H1 (cell line): Measurements from ENCODE around the gene RPSA. TPM values are rescaled to one million over a fixed set of nuclear protein-coding genes. Genes with fewer than 3 reads are reported as not detected.
"Not testable (repeated sequence)": the region's sequence is repeated elsewhere in the genome, so short reads cannot be mapped to it uniquely, and the experiment has no call there.

Experiments used
- CTCF ChIA-PET: fragments of 300-600 bp; sonication (Branson Sonifier 250); formaldehyde crosslinking; loops from one replicate; lab custom pipeline; 2021; ENCODE audit not compliant: partially characterized antibody; lab: Charles Lee
- POLR2A ChIA-PET: fragments of 300-600 bp; sonication (Branson Sonifier 250); formaldehyde crosslinking; loops from one replicate; lab custom pipeline; 2021; ENCODE audit warnings: inconsistent platforms; ENCODE audit not compliant: partially characterized antibody; lab: Charles Lee
- DNase-seq, 2 experiments: peaks; one replicate each; pipeline versions ENCODE4 v3.0.0 to v3.0.0-alpha.2; 2010 to 2022; ENCODE audit warnings: low spot score in 2 of 2, low read depth in 1 of 2, mixed read lengths in 1 of 2
- FAIRE-seq: peaks from 2 replicates; lab custom pipeline; 2011; peaks lifted over from hg19 to GRCh38; lab: Jason Lieb, UNC
- H2AFZ ChIP-seq: 2 replicates; pipeline ENCODE4 v1.8.1; 2012; ENCODE audit warnings: low read length, inconsistent platforms
- H2AK5ac ChIP-seq: 2 replicates; pipeline ENCODE4 v1.6.1; 2013; ENCODE audit warnings: low read depth, low read length
- H2BK120ac ChIP-seq: replicated peaks from 2 replicates; pipeline ENCODE3; 2013; ENCODE audit warnings: low read depth, low read length, inconsistent platforms
- H2BK12ac ChIP-seq: 2 replicates; pipeline ENCODE4 v1.6.1; 2013; ENCODE audit warnings: low read depth, low read length
- H2BK15ac ChIP-seq: 2 replicates; pipeline ENCODE4 v1.6.1; 2013; ENCODE audit warnings: low read length
- H2BK20ac ChIP-seq: 2 replicates; pipeline ENCODE4 v1.6.1; 2013; ENCODE audit warnings: low read length
- H2BK5ac ChIP-seq: 2 replicates; pipeline ENCODE4 v1.6.1; 2013; ENCODE audit warnings: low read depth, low read length
- H3K14ac ChIP-seq: 2 replicates; pipeline ENCODE4 v1.6.1; 2013; ENCODE audit warnings: inconsistent platforms; ENCODE audit not compliant: insufficient read length
- H3K18ac ChIP-seq: 2 replicates; pipeline ENCODE4 v1.6.1; 2013; ENCODE audit warnings: low read length; ENCODE audit errors: extremely low read depth
- H3K23ac ChIP-seq: 2 replicates; pipeline ENCODE4 v1.6.1; 2013; ENCODE audit warnings: inconsistent platforms; ENCODE audit not compliant: insufficient read length
- H3K23me2 ChIP-seq: 2 replicates; pipeline ENCODE4 v1.6.1; 2013; ENCODE audit warnings: low read depth, low read length
- H3K27ac ChIP-seq: 2 replicates; pipeline ENCODE4 v1.6.1; 2011; ENCODE audit warnings: low read depth, low read length, inconsistent platforms
- H3K27me3 ChIP-seq, 4 experiments: replicated peaks in 1 of 4; 1 replicate in 1 of 4; 2 replicates in 3 of 4; pipeline versions ENCODE4 v1.6.1 to v1.8.1; 2011 to 2013; ENCODE audit warnings: low read length in 3 of 4, mild to moderate bottlenecking in 3 of 4, inconsistent platforms in 2 of 4, mixed read lengths in 2 of 4, moderate library complexity in 1 of 4; ENCODE audit not compliant: control insufficient read depth in 3 of 4, insufficient read depth in 3 of 4; ENCODE audit errors: extremely low read depth in 1 of 4
- H3K36me3 ChIP-seq, 4 experiments: 2 replicates each; pipeline versions ENCODE4 v1.6.1 to v1.8.1; 2011 to 2013; ENCODE audit warnings: mild to moderate bottlenecking in 4 of 4, low read length in 3 of 4, moderate library complexity in 2 of 4, control low read depth in 1 of 4, inconsistent platforms in 1 of 4; ENCODE audit not compliant: insufficient read depth in 4 of 4, control insufficient read depth in 2 of 4
- H3K4ac ChIP-seq: replicated peaks from 2 replicates; pipeline ENCODE3; 2013; ENCODE audit warnings: low read length, low read depth, mixed read lengths, inconsistent platforms; ENCODE audit not compliant: insufficient read length
- H3K4me1 ChIP-seq, 4 experiments: replicated peaks in 1 of 4; 1 replicate in 1 of 4; 2 replicates in 3 of 4; pipeline versions ENCODE4 v1.6.1 to v1.8.1; 2011 to 2013; ENCODE audit warnings: low read length in 3 of 4, inconsistent platforms in 2 of 4, mixed read lengths in 1 of 4; ENCODE audit not compliant: insufficient read depth in 4 of 4, control insufficient read depth in 3 of 4
- H3K4me2 ChIP-seq, 2 experiments: 2 replicates each; pipeline versions ENCODE4 v1.6.1 to v1.8.1; 2011 to 2013; ENCODE audit warnings: low read depth in 2 of 2, low read length in 2 of 2, control low read depth in 1 of 2, inconsistent platforms in 1 of 2, mild to moderate bottlenecking in 1 of 2; ENCODE audit not compliant: insufficient read depth in 1 of 2
- H3K4me3 ChIP-seq, 4 experiments: fragments of 200-600, 300-600 bp in 1 of 4; sonication (generic), shearing (Covaris generic), sonication (Bioruptor Twin) in 1 of 4; 2 replicates each; pipeline versions ENCODE4 v1.5.1 to v1.8.1; 2011 to 2016; ENCODE audit warnings: low read length in 4 of 4, low read depth in 3 of 4, control low read depth in 2 of 4, inconsistent platforms in 2 of 4, mild to moderate bottlenecking in 2 of 4, mixed read lengths in 1 of 4, moderate library complexity in 1 of 4; ENCODE audit not compliant: insufficient read depth in 2 of 4; ENCODE audit errors: extremely low read depth in 1 of 4
- H3K56ac ChIP-seq: replicated peaks from 2 replicates; pipeline ENCODE3; 2013; ENCODE audit warnings: low read depth, mild to moderate bottlenecking, mixed read lengths, low read length, inconsistent platforms; ENCODE audit not compliant: insufficient read length
- H3K79me1 ChIP-seq: 2 replicates; pipeline ENCODE4 v1.6.1; 2013; ENCODE audit warnings: low read depth, low read length, control low read depth
- H3K79me2 ChIP-seq, 2 experiments: 2 replicates each; pipeline versions ENCODE4 v1.6.1 to v1.8.1; 2012 to 2013; ENCODE audit warnings: low read length in 2 of 2, mild to moderate bottlenecking in 2 of 2, inconsistent platforms in 1 of 2; ENCODE audit not compliant: insufficient read depth in 2 of 2, control insufficient read depth in 1 of 2
- H3K9ac ChIP-seq, 4 experiments: replicated peaks in 1 of 4; 1 replicate in 1 of 4; 2 replicates in 3 of 4; pipeline versions ENCODE4 v1.6.1 to v1.8.1; 2011 to 2013; ENCODE audit warnings: low read depth in 3 of 4, low read length in 3 of 4, control low read depth in 2 of 4, mild to moderate bottlenecking in 2 of 4, moderate library complexity in 2 of 4, inconsistent platforms in 1 of 4; ENCODE audit errors: extremely low read depth in 1 of 4
- H3K9me3 ChIP-seq, 2 experiments: 2 replicates each; pipeline versions ENCODE4 v1.6.1 to v1.8.1; 2012 to 2013; ENCODE audit warnings: mild to moderate bottlenecking in 2 of 2, moderate library complexity in 2 of 2, control low read depth in 1 of 2, inconsistent platforms in 1 of 2, low read depth in 1 of 2, low read length in 1 of 2, mixed read lengths in 1 of 2; ENCODE audit not compliant: insufficient read depth in 2 of 2
- H4K20me1 ChIP-seq, 2 experiments: replicated peaks in 1 of 2; 2 replicates each; pipeline versions ENCODE3 to v1.8.1; 2011 to 2013; ENCODE audit warnings: inconsistent platforms in 2 of 2, low read length in 2 of 2, mild to moderate bottlenecking in 1 of 2; ENCODE audit not compliant: insufficient read depth in 2 of 2, control insufficient read depth in 1 of 2
- H4K5ac ChIP-seq: 2 replicates; pipeline ENCODE4 v1.6.1; 2013; ENCODE audit warnings: low read length, low read depth, mixed read lengths, inconsistent platforms; ENCODE audit not compliant: insufficient read length
- H4K8ac ChIP-seq: 2 replicates; pipeline ENCODE4 v1.8.0; 2013; ENCODE audit warnings: mild to moderate bottlenecking, moderate library complexity, low read length, inconsistent platforms; ENCODE audit not compliant: insufficient read depth; ENCODE audit errors: extremely low read depth
- H4K91ac ChIP-seq: replicated peaks from 2 replicates; pipeline ENCODE3; 2013; ENCODE audit warnings: low read length, mixed read lengths, inconsistent platforms; ENCODE audit not compliant: insufficient read length
- WGBS, 2 experiments: shearing (Covaris generic) in 1 of 2; methylation state at CpG; one replicate each; pipeline versions ENCODE4 v1.1.6 to v1.1.7; 2013 to 2015; ENCODE audit warnings: low lambda C conversion rate in 2 of 2, mixed read lengths in 2 of 2, inconsistent platforms in 1 of 2, low coverage in 1 of 2, missing lambda C conversion rate in 1 of 2; ENCODE audit not compliant: insufficient replicate concordance in 2 of 2, insufficient coverage in 1 of 2, insufficient read length in 1 of 2; ENCODE audit errors: extremely low coverage in 1 of 2, missing lambda C conversion rate in 1 of 2; 5-methylcytosine and 5-hydroxymethylcytosine counted together
- polyA plus RNA-seq, 7 experiments: library from polyadenylated mRNA; depleted of rRNA in 3 of 7; stranded (reverse) in 5 of 7; unstranded in 2 of 7; fragments of >200 nt in 5 of 7; fragments of 200-250 nt in 2 of 7; gene quantifications; 1 replicate in 5 of 7; 2 replicates in 1 of 7; 4 replicates in 1 of 7; pipeline versions ENCODE4 v1.2.1 to v1.2.3, GENCODE V29; 2011 to 2013; ENCODE audit warnings: missing spikeins in 2 of 7, mixed read lengths in 2 of 7
- total RNA-seq: library from RNA; stranded (reverse); fragmentation: NEBNext Ultra II Directional; extraction: Animal tissue kit (Norgen Biotek cat#: 25700); gene quantifications from 2 replicates; pipeline ENCODE4 v1.2.1, GENCODE V29; 2021

RPSA gene
- total and polyA plus RNA-seq, 2 of the 8 experiments (the other 6 are each of a cell fraction or from before 2014, with no cell fraction given), result 2,661 to 7,468 TPM

GRCh38 chr3:39458579-39458978 is 52.1 kb downstream of the RPSA start:
- not testable (repeated sequence) for H3K27me3 ChIP-seq, H4K8ac ChIP-seq, H3K4me2 ChIP-seq, H3K14ac ChIP-seq, FAIRE-seq, H2BK12ac ChIP-seq, H4K20me1 ChIP-seq, H3K4ac ChIP-seq, DNase-seq, H4K91ac ChIP-seq, H2BK15ac ChIP-seq, H3K79me2 ChIP-seq, H3K9ac ChIP-seq, H2AFZ ChIP-seq, H3K23ac ChIP-seq, H3K18ac ChIP-seq, H2BK120ac ChIP-seq, H3K4me3 ChIP-seq, H4K5ac ChIP-seq, H3K79me1 ChIP-seq, H3K27ac ChIP-seq, H3K9me3 ChIP-seq, H2BK20ac ChIP-seq, H3K36me3 ChIP-seq, H3K56ac ChIP-seq, H2BK5ac ChIP-seq, H3K23me2 ChIP-seq, H2AK5ac ChIP-seq, H3K4me1 ChIP-seq
- 87% methylated on average over 5 of the region's 5 CpGs; no CpG with 5 or more reads in 1 of the 2 experiments for WGBS, 2 experiments
- CTCF ChIA-PET, result interaction anchor here (0.7 to 3.3 kb wide), 4 partner anchors 10 to 40 kb away, joined by 3 to 24 read pairs (median 8); no protein-coding TSS in a partner anchor
- POLR2A ChIA-PET, result interaction anchor here (2.4 kb wide), 1 partner anchor 52 kb away, joined by 7 read pairs; the partner anchor contains the start of gene RPSA
